DMS 273 (cell line): Measurements from ENCODE around the gene FITM1.
A peak's percentile ranks its signal among the peaks of the same experiment; 100 is the strongest.

ENCODE experiments used
- DNase-seq: peaks from one replicate; lab custom pipeline; 2025; ENCODE audit not compliant: unreplicated experiment; lab: John Stamatoyannopoulos, UW

The FITM1 gene

GRCh38 chr14:24130380-24130716, at the start of gene FITM1:
FITM1 (plus strand) TSS chr14:24130659; CDS start chr14:24131564, 905 bp downstream.
- no peak for DNase-seq

- DNase-seq: peak; percentile 89
Measured at GRCh38 chr14:24080888-24081738, 49.3 kb upstream of the FITM1 start.

GRCh38 chr14:24081739-24082211, 48.7 kb upstream of the FITM1 start:
- peak; percentile 49 for DNase-seq

GRCh38 chr14:24082411-24083080, 47.9 kb upstream of the FITM1 start:
- DNase-seq: no peak

- DNase-seq: no peak
Measured at GRCh38 chr14:24083462-24083861, 47.0 kb upstream of the FITM1 start.

GRCh38 chr14:24084440-24084839, 46.0 kb upstream of the FITM1 start:
- no peak for DNase-seq

GRCh38 chr14:24085215-24085614, 45.2 kb upstream of the FITM1 start:
- no peak for DNase-seq

GRCh38 chr14:24086193-24086955, 44.1 kb upstream of the FITM1 start:
- DNase-seq: no peak

GRCh38 chr14:24087004-24087403, 43.5 kb upstream of the FITM1 start:
- no peak for DNase-seq

GRCh38 chr14:24088095-24088494, 42.4 kb upstream of the FITM1 start:
- no peak for DNase-seq

- DNase-seq: no peak
Measured at GRCh38 chr14:24089890-24090289, 40.6 kb upstream of the FITM1 start.

- DNase-seq: no peak
Measured at GRCh38 chr14:24092110-24092504, 38.4 kb upstream of the FITM1 start.

GRCh38 chr14:24092505-24093206, 37.8 kb upstream of the FITM1 start:
- no peak for DNase-seq

GRCh38 chr14:24093207-24093900, 37.1 kb upstream of the FITM1 start:
- DNase-seq: no peak

GRCh38 chr14:24093901-24094840, 36.3 kb upstream of the FITM1 start, which contains the start of gene PCK2:
PCK2 (plus strand) TSS chr14:24094311; CDS start chr14:24094406, 95 bp downstream.
- DNase-seq: peak; percentile 96

- peak; percentile 58 for DNase-seq
Measured at GRCh38 chr14:24094841-24095270, 35.6 kb upstream of the FITM1 start.

GRCh38 chr14:24095271-24096068, 35.0 kb upstream of the FITM1 start:
- peak; percentile 55 for DNase-seq

GRCh38 chr14:24096545-24097181, 33.8 kb upstream of the FITM1 start:
- no peak for DNase-seq
